HL-60/S4 treated with phorbol 12-myristate 13-acetate at 8.2 ng/mL for 4 days and 3 days (cell line): Measurements from ENCODE around the gene DCUN1D2.
"Not testable (repeated sequence)": the region's sequence is repeated elsewhere in the genome, so short reads cannot be mapped to it uniquely, and the experiment has no call there.

ENCODE experiments used
- in situ Hi-C: fragments of 300-500 bp; cut with MboI; formaldehyde crosslinking; loops from 2 replicates; pipeline ENCODE4 v1.15.0; 2022; ENCODE audit warnings: low sequenced_read_pairs

The DCUN1D2 gene

GRCh38 chr13:113490496-113491417, at the start of gene DCUN1D2:
Gene DCUN1D2, minus strand, starts transcription at chr13:113490711. Its CDS starts 42 bp downstream, at chr13:113490669.
- in situ Hi-C loops, result no loop called here

DNA sequence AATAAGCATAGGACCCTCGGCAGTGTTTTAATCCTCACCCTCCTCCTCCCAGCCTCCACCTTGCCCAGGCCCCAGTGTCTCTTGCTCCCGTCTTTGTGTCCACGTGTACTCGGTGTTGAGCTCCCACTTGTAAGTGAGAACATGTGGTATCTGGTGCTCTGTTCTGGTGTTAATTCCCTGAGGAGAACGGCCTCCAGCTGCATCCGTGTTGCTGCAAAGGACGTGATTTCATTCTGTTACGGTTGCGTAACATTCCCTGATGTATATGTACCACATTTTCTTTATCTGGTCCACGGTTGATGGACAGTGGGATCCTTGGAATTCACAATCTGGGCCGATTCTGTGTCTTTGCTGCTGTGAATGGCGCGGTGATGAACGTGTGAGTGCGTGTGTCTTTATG, 49.3 kb upstream of the DCUN1D2 start:
- in situ Hi-C loops, result no loop called here

DNA sequence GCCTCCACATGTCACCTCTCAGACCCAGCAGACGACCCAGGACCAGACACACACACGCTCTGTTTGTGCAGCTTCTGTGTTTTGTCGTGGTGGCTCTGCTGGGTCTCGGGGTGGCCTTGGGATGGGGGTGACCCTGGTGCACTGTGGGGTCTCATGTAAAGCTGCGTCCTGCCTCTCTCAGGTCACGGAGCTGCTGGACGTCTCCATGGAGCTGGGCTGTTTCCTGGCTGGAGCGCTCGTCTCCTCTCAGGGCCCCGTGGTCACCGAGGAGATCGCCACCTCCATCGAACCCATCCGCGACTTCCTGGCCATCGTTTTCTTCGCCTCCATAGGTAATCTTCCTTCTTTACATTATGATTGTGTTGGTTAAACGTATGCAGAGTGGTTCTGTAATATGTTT, 48.7 kb upstream of the DCUN1D2 start:
- in situ Hi-C loops, result no loop called here

GRCh38 chr13:113538689-113539058, 48.2 kb upstream of the DCUN1D2 start:
- in situ Hi-C loops, result no loop called here

GRCh38 chr13:113537909-113538688, 47.6 kb upstream of the DCUN1D2 start:
- in situ Hi-C loops, result no loop called here

- in situ Hi-C loops, result no loop called here
Measured at GRCh38 chr13:113537205-113537604, 46.7 kb upstream of the DCUN1D2 start.

GRCh38 chr13:113536461-113537110, 46.1 kb upstream of the DCUN1D2 start:
- in situ Hi-C loops, result no loop called here

DNA sequence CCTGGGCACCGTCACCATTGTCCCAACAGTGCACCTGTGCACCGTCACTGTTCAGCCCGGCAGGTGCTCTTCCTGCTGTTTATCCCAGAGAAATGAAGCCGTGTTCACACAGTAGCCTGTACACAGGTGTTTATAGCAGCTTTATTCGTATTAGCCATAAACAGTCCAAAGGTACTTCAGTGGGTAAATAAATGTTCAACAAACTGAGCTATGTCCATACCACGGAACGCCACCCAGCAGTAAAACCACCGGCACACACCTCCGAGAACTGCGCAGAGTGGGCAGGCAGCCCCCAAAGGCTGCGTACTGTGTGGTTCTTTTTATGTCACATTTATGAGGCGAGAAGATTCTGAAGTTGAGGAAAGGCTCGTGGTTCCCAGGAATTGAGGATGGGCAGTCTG, 44.9 kb upstream of the DCUN1D2 start:
- in situ Hi-C loops, result no loop called here

DNA sequence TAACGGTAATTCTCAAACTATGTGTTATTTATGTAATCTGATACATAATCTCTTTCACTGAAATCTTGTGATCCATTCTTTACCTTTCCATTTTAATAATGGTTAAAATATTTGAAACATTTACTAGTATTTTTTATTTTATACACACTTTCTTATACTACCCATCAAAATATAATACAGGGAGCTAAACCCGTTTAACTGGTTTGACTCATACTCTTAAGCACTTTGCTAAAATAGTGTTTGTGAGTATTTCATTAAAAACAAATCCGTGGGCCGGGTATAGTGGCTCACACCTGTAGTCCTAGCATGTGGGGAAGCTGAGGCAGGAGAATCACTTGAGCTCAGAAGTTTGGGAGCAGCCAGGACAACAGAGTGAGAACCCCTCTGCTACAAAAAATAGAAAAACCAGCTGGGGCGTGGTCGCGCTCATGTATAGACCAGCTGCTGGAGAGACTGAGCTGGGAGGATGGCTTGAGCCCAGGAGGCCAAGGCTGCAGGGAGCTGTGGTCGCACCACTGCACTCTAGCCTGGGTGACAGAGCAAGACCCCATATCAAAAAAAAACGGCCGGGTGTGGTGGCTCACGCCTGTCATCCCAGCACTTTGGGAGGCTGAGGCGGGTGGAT, 43.8 kb upstream of the DCUN1D2 start:
- in situ Hi-C loops, result no loop called here

- in situ Hi-C loops, result no loop called here
Measured at GRCh38 chr13:113533161-113533840, 42.8 kb upstream of the DCUN1D2 start.

GRCh38 chr13:113532156-113532806, 41.8 kb upstream of the DCUN1D2 start:
- in situ Hi-C loops, result no loop called here

GRCh38 chr13:113531041-113531873, 40.7 kb upstream of the DCUN1D2 start:
- in situ Hi-C loops, result no loop called here

DNA sequence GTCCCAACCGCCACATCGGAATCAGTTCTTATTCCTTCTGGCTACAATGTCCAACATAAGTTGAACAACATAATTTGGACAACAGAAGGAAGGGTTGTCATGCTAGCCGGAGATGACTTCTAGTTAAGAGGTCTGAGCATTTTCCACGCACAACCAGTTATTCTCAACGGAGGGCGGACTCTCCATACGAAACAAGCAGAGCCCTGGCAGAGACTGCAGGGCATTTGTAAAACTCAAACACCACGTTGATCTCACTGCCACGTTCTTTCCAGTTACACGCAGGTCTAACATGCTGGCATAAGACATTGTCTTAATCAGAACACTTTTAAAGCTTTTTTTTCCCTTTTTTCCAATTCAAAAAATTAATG, 38.3 kb upstream of the DCUN1D2 start:
- in situ Hi-C loops, result no loop called here

GRCh38 chr13:113528101-113528812, 37.7 kb upstream of the DCUN1D2 start:
- in situ Hi-C loops, result no loop called here

- in situ Hi-C loops, result no loop called here
Measured at GRCh38 chr13:113527272-113527958, 36.9 kb upstream of the DCUN1D2 start.

DNA sequence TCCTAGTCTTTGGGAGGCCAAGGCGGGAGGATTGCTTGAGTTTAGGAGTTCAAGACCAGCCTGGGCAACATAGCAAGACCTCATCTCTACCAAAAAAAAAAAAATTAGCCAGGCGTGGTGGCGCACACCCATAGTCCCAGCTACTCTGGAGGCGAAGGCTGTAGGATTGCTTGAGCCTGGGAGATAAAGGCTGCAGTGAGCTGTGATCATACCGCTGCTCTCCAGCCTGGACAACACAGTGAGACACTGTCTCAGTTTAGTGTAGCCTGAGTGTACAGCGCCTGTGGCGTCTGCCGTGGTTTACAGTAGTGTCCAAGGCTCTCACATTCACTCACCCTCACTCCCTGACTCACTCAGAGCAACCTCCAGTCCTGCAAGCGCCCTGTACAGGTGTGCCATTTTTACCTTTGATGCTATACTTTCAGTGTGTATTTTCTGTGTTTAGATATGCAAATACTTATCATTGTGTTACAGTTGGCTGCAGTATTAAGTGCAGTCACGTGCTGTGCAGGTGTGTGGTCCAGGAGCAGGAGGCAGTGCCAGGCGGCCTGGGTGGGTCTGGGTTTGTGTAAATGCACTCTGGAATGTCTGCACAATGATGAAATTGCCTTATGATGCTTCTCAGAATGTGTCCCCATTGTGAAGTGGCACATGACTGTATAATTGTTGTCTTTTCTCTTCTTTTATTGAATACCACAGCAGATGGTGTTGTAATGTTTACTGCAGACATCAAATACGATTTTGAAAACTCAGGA, 36.1 kb upstream of the DCUN1D2 start:
- in situ Hi-C loops, result no loop called here

DNA sequence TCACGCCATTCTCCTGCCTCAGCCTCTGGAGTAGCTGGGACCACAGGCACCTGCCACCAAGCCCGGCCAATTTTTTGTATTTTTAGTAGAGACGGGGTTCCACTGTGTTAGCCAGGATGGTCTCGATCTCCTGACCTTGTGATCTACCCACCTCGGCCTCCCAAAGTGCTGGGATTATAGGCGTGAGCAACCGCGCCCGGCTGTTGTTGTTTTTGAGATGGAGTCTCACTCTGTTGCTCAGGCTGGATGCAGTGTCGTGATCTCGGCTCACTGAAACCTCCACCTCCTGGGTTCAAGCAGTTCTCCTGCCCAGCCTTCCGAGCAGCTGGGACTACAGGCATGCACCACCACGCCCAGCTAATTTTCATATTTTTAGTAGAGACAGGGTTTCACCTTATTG, 31.9 kb upstream of the DCUN1D2 start:
- in situ Hi-C loops, result not testable (repeated sequence)
